Peyer's patch (tissue), 4 donors: ENCODE measurements around the gene WWOX.

Experiments
- POLR2A ChIP-seq, 2 donors: fragments of 450-650 bp; IDR thresholded peaks; one replicate each; pipeline ENCODE4 v1.5.1; 2017; ENCODE audit warnings: antibody characterized with exemption in 2 of 2, mild to moderate bottlenecking in 2 of 2, moderate library complexity in 2 of 2
- TF ChIP-seq, protein P1 (sequence below), 6 experiments: fragments of 450-650 bp in 4 of 6; fragments of 200-600 bp in 2 of 6; sonication (generic) in 1 of 6; IDR thresholded peaks; one replicate each; pipeline ENCODE4 v1.5.1; 2017 to 2019; ENCODE audit warnings: antibody characterized with exemption in 6 of 6, mild to moderate bottlenecking in 3 of 6, moderate library complexity in 1 of 6

DNA sequence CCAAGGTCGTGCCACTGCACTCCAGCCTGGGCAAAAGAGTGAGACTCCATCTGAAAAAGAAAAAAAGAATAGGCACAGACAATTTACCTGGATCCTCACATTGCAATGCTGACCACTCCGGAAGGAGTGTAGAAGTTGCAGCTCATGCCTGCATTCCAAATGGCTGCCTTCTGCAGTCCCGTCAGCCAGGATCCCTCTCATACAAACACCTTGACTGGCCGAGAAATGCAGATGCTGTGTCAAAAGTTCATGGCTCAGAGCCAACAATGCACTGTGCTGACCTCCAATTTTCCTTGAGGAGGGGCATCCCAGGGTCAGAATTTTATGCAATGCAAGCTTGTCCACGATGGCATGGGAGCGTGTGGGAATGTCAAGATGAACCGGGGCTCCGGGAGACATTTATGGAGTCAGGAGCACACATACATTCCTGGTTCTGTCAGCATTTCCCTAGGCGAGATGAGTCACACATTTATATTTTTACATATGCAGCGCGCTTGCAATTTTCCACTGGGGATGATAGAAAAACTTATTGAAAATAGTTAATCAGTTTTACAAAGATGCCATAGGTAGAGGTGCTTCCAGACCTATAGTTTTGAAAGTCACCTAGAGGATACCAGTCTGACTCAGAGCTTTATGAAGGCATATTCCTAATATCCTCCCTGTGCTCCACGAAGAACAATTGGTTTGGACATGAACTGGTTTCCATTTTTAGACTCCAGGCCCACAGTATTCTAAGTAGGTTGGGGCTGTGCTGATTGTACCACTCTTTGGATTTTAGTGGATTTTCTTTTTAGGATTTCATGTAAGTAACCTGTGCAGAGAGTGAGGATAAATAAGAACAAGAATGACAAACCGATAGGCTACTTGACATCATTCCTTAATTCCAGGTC, 886.5 kb downstream of the WWOX start:
- TF ChIP-seq, protein P1, sequence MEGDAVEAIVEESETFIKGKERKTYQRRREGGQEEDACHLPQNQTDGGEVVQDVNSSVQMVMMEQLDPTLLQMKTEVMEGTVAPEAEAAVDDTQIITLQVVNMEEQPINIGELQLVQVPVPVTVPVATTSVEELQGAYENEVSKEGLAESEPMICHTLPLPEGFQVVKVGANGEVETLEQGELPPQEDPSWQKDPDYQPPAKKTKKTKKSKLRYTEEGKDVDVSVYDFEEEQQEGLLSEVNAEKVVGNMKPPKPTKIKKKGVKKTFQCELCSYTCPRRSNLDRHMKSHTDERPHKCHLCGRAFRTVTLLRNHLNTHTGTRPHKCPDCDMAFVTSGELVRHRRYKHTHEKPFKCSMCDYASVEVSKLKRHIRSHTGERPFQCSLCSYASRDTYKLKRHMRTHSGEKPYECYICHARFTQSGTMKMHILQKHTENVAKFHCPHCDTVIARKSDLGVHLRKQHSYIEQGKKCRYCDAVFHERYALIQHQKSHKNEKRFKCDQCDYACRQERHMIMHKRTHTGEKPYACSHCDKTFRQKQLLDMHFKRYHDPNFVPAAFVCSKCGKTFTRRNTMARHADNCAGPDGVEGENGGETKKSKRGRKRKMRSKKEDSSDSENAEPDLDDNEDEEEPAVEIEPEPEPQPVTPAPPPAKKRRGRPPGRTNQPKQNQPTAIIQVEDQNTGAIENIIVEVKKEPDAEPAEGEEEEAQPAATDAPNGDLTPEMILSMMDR (IDR thresholded peaks at IDR 0.05) = no peak
- TF ChIP-seq POLR2A (IDR thresholded peaks at IDR 0.05) = no peak
